Fibroblast of villous mesenchyme (primary cell): ENCODE data around the gene MAP3K14. TPM values are rescaled to one million over a fixed set of nuclear protein-coding genes. Genes with fewer than 3 reads are reported as not detected.

Source experiments
- DNase-seq: peaks from one replicate; pipeline ENCODE4 v3.0.0-alpha.2; 2010; ENCODE audit warnings: low read depth
- H3K4me3 ChIP-seq: 2 replicates; pipeline ENCODE4 v1.5.1; 2011; ENCODE audit warnings: low read depth, mild to moderate bottlenecking, low read length
- total RNA-seq: library from RNA; depleted of rRNA; stranded (reverse); fragments of >200 nt; gene quantifications from 2 replicates; pipeline ENCODE4 v1.2.3, GENCODE V29; 2012
- TF ChIP-seq, protein P1 (sequence below): IDR thresholded peaks from 2 replicates; pipeline ENCODE4 v1.5.1; 2012; ENCODE audit warnings: low read depth, mild to moderate bottlenecking, low read length; ENCODE audit not compliant: insufficient read depth

The MAP3K14 gene
- total RNA-seq, 1 donor = 1.7 TPM

DNA sequence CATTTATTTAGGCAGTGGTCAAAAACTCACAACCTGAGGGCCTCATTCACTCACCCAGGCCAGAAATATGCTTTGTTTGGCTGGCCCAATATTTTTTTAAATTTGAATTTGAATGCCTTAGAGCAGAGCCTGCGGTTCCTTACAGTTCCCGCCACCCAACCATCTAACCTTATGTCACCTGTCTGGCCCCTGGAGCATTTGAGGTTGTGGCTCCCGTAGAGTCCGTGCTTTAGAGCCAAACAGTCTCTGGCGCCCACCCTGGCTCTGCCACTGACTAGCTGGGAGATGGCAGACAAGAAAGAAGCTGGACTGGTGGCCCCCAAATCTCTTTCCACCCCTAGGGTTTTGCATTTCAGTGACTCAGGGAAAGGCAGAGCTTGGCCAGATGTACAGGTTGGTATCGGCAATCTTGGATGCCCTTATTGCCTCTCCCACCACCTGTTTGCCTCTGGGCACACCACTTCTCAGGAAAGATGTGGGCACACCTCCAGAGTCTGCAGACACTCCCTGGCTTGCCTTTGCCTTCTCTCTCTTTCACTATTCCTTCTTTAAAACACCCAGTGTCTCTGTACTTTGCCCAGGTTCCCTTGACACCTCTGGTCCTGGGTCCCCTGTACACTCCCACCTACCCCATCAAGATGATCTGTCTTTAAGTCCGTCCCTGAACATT, 1.9 kb upstream of the MAP3K14 start:
- no peak for DNase-seq
- TF ChIP-seq, protein P1, sequence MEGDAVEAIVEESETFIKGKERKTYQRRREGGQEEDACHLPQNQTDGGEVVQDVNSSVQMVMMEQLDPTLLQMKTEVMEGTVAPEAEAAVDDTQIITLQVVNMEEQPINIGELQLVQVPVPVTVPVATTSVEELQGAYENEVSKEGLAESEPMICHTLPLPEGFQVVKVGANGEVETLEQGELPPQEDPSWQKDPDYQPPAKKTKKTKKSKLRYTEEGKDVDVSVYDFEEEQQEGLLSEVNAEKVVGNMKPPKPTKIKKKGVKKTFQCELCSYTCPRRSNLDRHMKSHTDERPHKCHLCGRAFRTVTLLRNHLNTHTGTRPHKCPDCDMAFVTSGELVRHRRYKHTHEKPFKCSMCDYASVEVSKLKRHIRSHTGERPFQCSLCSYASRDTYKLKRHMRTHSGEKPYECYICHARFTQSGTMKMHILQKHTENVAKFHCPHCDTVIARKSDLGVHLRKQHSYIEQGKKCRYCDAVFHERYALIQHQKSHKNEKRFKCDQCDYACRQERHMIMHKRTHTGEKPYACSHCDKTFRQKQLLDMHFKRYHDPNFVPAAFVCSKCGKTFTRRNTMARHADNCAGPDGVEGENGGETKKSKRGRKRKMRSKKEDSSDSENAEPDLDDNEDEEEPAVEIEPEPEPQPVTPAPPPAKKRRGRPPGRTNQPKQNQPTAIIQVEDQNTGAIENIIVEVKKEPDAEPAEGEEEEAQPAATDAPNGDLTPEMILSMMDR = no peak

DNA sequence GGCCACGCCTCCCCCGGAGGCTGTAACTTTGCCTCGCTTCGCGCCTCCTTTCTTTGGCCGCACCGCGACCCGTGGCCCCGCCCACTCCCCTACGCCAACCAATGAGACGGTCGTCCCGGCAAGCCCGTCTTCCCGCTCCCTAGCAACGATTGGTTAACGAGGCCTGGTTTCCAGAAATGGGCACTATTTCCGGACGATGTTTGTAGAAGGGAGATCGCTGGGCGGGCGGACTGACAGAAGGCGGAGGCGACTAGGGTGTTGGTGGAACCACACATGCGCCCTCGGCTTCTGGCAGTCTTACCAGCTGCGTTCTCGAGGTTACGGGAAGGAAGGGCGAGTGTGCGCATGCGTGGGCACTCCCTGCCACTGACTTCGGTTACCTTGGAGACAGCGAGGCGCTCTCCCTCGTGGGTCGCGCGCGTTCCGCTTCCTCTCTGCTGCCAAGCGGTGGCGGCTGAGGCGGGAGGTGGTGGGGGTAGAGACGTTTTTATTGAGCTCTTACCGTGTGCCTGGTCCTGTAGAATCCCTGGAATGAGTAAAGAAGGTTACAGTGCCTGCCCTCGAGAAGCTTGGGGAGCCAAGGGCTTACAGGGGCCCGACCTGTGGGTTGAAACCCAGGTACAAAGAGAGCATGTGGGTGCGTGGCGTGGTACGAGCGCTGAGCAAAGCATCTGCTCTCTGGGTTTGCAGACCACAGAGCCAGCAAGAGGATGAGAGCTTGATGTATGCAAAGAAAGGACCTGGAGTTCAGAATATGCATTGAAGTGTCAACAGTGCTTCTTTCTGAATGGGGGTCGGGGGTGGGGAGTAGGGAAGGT, 500 bp upstream of the MAP3K14 start:
- peak; percentile 100 for DNase-seq
- TF ChIP-seq, protein P1 = no peak
- H3K4me3 ChIP-seq = peak overlapping the region; percentile 59

More for the DNA sequence above, 1.9 kb upstream of the MAP3K14 start:
- H3K4me3 ChIP-seq = no peak overlapping the region

DNA sequence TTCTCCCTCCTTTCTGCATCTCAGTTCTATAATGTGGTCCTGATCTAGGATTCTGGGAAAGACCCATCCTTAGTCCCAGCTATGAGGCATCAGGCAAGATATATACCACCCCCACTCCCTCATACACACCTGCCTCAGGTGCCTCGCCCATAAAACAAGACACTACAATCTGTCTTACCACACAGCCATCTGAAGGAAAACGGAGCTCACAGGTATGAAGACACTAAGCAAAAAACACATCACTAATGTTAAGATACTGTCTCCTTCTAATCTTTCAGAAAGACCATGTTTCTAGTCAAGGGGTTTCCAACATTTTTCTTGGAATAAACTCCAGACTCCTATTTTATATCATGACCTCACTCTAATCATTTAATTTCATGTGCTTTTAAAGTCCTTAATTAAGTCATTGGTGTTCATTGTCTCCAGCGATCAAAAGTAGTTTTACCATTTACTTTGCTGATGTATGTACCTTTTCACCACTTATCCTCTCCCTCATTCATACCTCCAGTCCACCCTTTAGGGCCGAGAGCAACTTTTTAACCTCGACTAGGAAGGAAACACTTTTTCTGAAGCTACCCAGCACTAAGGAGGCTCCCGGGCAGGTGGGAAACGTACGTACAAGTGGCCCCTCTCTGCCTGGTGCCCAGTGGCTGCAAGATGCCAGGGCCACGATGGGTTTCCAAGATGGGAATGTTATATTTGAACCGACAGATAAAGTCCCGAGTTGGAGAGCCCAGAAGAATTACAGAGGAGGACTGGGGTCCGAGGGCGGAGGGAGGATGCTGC, 979 bp downstream of the MAP3K14 start:
- DNase-seq = no peak
- H3K4me3 ChIP-seq = peak overlapping the region; percentile 89
- TF ChIP-seq, protein P1 = no peak

DNA sequence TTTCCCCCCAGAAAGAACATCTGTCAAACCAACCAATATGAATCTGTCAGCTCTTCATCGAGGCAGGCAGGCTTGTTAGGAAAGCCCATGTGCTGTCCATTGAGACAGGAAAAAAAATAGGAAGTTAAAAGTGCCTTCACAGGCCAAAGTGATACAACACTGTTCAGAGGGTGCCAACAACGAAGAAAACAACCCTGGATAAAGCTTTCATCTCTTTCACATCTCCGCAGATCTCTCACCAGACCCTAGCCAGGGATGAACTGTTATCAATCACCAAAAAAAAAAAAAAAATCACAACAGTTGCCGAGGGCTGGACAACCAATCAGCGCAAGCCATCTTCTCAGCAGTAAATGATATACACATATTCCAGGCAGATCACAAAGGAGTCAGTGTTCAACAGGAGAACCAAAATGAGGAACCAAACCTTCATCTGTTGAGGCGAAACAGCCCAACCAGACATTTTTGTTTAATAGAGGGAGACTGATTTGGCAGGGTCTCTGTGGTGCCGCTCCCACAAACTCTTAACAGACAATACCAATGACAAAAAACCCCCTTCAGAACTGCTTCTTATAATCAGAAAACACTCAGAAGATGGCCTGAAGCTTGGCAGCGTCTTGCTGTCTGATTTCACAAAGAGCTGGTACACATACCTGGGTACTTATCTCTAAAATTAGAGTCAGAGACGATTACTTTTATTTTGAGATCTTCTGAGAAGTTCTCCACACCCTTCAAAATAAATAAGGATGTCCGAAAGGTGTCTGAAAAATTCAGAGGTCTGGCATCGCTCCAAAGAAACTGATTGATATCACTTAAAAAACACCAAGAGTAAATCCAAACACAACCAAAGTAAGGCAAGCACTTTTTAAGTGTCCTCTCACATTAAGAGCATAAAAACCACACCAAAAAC, 1.8 kb downstream of the MAP3K14 start:
- H3K4me3 ChIP-seq = peak overlapping the region; percentile 89
- DNase-seq = no peak
- TF ChIP-seq, protein P1 = no peak

DNA sequence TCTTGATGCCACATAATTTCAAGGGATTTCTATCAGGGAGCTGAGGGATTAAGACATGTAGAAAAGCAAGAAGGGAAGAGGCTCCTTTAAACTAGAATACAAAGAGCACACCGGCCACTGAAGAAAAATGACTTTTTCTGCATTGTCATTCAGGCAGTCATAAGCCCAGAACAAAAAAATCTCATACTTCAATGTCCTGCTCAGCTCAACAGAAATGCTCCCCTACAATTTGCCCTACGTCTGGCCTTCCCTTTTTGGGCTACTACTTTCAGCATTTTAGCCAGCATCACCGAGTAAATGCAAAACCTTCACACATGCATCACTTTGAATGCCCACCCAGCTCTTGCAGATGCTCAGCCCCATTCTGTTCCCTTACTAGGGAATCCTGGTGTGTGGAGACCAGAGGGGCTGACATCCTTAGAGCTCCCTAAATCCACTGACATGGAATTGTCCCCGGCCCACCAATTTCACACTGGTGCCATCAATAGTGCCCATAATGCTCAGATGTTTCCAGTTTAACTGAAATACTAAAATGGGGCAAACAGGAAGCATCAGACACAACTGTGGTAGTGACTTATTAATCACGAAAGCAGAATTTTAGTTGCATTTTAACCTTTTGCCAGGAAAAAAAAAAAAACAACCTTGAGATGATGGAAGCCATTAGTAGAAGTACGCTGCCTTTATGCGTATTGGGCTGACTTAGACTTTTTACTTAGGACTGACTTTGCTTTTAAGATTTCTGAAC, 2.7 kb downstream of the MAP3K14 start:
- TF ChIP-seq, protein P1 = no peak
- H3K4me3 ChIP-seq = peak overlapping the region; percentile 89
- no peak for DNase-seq

DNA sequence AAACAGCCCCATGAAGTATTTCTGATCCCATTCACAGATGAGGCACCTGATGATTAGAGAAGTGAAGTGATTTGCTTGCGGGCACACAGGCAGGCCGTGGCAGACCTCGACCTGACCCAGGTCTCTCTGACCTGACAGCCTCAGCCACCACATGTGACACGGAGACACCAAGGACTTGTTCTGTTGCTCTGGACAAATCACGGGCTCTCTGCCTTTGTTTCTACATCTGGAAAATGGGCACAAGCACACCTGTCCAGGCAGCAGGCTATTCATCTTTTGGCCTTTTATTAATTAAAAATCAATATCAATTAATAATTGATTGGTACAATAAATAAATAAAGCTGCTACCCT, 3.4 kb downstream of the MAP3K14 start:
- no peak for DNase-seq
- TF ChIP-seq, protein P1 = no peak
- no peak overlapping the region for H3K4me3 ChIP-seq
